ENCODE results near the gene ZNF775.

ZNF775 gene

DNA sequence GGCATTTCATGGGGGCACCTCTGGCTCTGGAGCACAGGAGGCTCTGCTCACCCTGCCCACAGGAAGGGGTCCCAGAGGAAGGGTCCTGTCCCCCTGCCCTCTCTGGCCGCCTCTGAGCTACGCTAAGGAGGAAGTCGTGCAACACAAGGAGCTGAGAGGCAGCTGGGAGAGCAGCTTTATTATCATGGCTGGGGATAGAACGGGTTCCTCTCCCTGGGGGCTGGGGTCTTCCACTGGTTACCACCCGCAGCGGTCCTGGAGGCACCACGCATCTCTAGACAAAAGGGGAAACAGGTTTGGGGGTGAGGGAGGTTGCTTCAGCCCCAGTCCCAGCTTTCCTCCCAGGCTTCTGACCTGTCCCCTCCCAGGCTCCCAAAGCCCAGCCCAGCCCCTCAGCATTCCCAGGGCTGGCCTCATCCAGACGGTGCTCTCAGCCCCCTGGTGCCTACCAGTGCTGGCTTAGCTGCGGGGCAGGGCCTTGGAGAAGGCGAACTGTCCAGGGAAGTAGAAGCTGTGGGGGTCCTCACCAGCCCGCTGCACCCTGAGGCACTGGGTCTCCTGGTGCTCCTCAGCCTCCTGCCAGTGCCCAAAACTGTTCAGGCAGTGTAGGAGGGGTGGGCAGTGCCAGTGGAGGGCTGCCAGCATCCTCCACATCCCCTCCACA is 40.8 kb upstream of the ZNF775 start:
- in situ Hi-C loops (cut with HindIII; ENCODE audit: low pct_ligation_motif_present, low sequenced_read_pairs): no loop called here
- Histone ChIP-seq H3K4me3 (ENCODE audit: low read depth, low read length) (no peak overlapping the region), H3K36me3 (replicated peaks) (no peaks in the 10 kb centered on the region), H3K27me3 (replicated peaks) (peaks cover 36% of the 10 kb centered on the region), H3K27ac (no peak overlapping the region)
- TF ChIP-seq, protein P1, sequence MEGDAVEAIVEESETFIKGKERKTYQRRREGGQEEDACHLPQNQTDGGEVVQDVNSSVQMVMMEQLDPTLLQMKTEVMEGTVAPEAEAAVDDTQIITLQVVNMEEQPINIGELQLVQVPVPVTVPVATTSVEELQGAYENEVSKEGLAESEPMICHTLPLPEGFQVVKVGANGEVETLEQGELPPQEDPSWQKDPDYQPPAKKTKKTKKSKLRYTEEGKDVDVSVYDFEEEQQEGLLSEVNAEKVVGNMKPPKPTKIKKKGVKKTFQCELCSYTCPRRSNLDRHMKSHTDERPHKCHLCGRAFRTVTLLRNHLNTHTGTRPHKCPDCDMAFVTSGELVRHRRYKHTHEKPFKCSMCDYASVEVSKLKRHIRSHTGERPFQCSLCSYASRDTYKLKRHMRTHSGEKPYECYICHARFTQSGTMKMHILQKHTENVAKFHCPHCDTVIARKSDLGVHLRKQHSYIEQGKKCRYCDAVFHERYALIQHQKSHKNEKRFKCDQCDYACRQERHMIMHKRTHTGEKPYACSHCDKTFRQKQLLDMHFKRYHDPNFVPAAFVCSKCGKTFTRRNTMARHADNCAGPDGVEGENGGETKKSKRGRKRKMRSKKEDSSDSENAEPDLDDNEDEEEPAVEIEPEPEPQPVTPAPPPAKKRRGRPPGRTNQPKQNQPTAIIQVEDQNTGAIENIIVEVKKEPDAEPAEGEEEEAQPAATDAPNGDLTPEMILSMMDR (IDR thresholded peaks at IDR 0.05; ENCODE audit: low read depth, low read length, missing control alignments): no peak
- no peak for DNase-seq

DNA sequence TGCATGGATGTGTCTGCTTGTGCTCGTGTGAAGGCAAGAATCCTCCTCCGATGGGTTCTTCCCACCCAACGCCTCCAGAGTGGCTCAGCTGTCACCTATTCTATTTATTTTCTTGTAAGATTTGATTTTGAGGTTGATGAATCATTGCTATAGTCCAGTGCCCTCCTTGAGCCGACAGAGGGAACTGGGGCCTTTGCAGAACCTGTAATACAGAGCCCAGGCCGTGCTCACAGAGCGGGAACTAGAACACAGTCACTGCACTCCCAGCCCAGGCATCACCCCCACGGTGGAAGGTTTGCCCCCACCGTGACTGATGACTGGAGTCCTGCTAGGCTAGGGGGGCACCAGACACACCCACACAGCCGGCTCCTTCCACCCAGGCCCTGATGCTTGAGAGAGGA is 39.7 kb upstream of the ZNF775 start:
- Histone ChIP-seq H3K27me3 (replicated peaks) (peaks cover 36% of the 10 kb centered on the region), H3K36me3 (replicated peaks) (no peaks in the 10 kb centered on the region), H3K27ac (no peak overlapping the region), H3K4me3 (ENCODE audit: low read depth, low read length) (no peak overlapping the region)
- in situ Hi-C loops (cut with HindIII; ENCODE audit: low pct_ligation_motif_present, low sequenced_read_pairs): no loop called here
- TF ChIP-seq, protein P1 (IDR thresholded peaks at IDR 0.05; ENCODE audit: low read depth, low read length, missing control alignments): no peak
- no peak for DNase-seq

DNA sequence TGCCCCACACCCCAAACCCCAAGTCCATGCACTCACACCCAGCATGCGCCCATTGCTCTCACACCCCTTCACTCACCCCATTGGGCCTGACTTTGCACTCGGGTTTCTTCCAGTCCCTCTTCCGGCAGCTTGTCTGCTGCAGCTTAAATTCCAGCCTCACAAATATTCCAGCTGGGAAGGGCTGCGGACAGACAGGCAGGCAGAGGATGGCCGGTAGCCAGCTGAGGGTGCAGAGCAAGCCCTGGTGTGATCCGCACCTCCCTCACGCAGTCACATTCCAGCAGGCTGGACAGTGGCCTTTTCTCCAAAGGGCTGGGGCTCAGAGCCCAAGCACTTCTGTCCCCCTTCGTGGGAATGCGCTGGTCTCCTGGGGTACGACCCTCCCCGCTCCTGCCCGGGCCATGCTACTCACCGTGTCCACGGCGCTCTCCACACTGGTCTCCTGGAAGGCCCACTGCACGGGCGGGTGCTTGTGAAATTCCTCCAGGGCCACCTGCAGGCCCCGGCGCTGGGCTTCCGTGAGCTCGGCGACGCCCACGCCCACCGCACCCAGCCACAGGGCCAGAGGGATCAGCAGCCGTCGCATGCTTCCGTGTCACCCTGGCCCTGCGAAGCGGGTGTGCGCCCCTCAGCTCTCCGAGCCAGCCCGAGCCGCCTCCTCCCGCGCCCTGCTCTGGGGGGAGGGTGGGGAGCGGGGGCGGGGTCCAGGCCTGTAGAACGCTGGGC is 38.9 kb upstream of the ZNF775 start:
- no peak for DNase-seq

DNA sequence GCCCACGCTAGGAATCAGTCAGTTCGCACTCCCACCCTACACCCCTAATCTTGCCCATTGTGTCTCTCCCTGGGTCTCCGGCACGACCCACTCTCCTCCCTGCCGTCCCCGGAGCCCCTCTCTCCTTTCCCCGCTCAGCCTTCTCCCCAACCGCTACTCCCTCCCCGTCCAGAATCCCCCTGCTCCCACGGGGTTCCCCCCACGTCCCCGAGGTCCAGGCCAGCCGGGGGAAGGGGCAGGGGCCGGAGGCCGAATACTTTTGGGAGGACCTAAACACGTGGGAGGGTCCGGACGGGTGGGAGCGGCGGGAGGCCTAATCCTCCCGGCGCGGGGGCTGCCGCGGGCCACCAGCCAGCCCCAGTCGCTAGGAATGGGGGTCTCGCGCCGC is 38.3 kb upstream of the ZNF775 start:
- H3K27me3 ChIP-seq (replicated peaks): peaks cover 36% of the 10 kb centered on the region
- H3K36me3 ChIP-seq (replicated peaks): no peaks in the 10 kb centered on the region
- in situ Hi-C loops (cut with HindIII; ENCODE audit: low pct_ligation_motif_present, low sequenced_read_pairs): no loop called here
- no peak overlapping the region for H3K27ac ChIP-seq
- no peak for DNase-seq
- TF ChIP-seq, protein P1 (IDR thresholded peaks at IDR 0.05; ENCODE audit: low read depth, low read length, missing control alignments): no peak
- no peak overlapping the region for H3K4me3 ChIP-seq (ENCODE audit: low read depth, low read length)

More for the DNA sequence above, 38.9 kb upstream of the ZNF775 start:
- H3K27ac ChIP-seq: no peak overlapping the region
- in situ Hi-C loops (cut with HindIII; ENCODE audit: low pct_ligation_motif_present, low sequenced_read_pairs): no loop called here
- no peak overlapping the region for H3K4me3 ChIP-seq (ENCODE audit: low read depth, low read length)
- no peaks in the 10 kb centered on the region for H3K36me3 ChIP-seq (replicated peaks)
- TF ChIP-seq, protein P1 (IDR thresholded peaks at IDR 0.05; ENCODE audit: low read depth, low read length, missing control alignments): no peak
- peaks cover 36% of the 10 kb centered on the region for H3K27me3 ChIP-seq (replicated peaks)

DNA sequence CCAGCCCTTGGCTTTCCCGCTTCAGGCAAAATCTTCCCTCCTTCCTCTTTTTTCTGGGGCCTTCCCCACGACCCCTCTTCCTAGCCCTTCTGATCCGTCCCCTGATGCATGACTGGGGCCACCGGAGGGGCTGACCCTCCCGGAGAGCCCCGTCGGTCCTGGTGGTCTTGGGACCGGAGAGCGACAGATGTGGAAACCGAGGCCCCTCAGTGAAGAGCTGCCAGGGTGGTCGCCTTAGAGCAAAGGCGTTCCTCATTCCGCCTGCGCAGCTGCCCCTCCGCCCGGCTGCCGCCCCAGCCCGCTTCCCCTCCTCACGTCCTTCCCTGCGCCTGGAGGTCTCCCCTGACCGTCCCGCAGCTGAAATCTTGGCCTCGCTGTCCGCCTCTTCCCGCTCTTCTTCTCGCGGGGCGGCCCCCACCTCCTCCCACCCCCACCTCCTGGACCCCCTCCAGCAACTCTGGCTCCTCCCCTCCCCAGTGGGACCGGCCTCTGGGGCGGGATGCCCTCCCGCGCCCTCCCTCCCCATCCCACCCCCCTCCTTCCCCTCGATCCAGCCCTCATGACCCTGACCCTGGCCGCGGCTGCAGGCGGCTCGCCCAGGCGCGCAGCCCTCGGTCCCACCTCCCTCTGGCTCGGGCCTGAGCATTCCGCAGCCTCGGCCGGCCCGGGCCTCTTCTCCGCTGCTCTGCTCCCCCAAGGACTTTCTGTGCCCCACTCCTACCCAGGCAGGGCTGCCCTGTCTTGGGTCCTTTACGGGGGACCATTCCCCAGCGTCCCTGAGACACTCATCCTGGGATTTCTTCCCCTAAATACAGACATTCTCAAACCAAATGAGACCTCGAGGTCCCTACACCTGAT is 37.6 kb upstream of the ZNF775 start, which contains the start of gene RARRES2:
TSS of gene RARRES2 (minus strand) at position 367 of the 858 bp plus-strand sequence. CDS start 1,020 bp downstream, outside the sequence.
- TF ChIP-seq, protein P1 (IDR thresholded peaks at IDR 0.05; ENCODE audit: low read depth, low read length, missing control alignments): no peak
- Histone ChIP-seq H3K27me3 (replicated peaks) (peaks cover 36% of the 10 kb centered on the region), H3K4me3 (ENCODE audit: low read depth, low read length) (no peak within 1 kb of the TSS), H3K36me3 (replicated peaks) (no peaks in the 10 kb centered on the region), H3K27ac (no peak within 1 kb of the TSS)
- DNase-seq: no peak
- in situ Hi-C loops (cut with HindIII; ENCODE audit: low pct_ligation_motif_present, low sequenced_read_pairs): no loop called here
